ENCODE data around the gene ZNF333.

- TF ChIP-seq POLR2AphosphoS5 (IDR thresholded peaks at IDR 0.05) (no peak), CTCF (IDR thresholded peaks at IDR 0.05) (no peak), EP300 (IDR thresholded peaks at IDR 0.05) (no peak), POLR2A (IDR thresholded peaks at IDR 0.05) (no peak)
Measured at GRCh38 chr19:14762111-14762510, 72.3 kb downstream of the ZNF333 start.
